ENCODE results near the gene CDH2. TPM values are rescaled to one million over a fixed set of nuclear protein-coding genes. Genes with fewer than 3 reads are reported as not detected.

Gene CDH2
- total RNA-seq, 1 experiment from 2014 or later = 14.6 TPM

DNA sequence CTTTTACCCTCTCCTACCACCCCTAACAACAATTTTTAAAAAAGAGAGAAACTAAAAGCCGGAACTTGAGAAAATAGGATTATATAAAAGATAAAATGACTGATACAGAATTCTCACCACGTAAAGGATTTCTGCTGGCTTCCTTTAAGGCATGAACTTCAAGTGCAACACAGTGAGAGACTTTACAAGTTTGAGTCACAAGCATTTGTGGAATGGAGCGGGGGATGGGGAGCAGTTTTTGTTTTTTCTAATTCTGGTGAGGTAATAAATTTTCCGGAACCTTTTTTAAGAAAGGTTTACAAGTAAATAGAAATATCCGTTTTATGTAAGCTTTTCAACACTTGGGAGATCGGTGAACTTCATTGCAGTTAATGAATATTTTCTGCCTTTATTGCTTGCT, 1.8 kb upstream of the CDH2 start:
- POLR2A ChIA-PET = interaction anchor here (0.6 to 1.6 kb wide), 3 partner anchors 8 to 1737 kb away, joined by 3 to 5 read pairs (median 3); no protein-coding TSS in a partner anchor
- DNase-seq (ENCODE audit: unreplicated experiment) = peak; percentile 16
- Mint-ChIP-seq H3K4me3 (ENCODE audit: unreplicated experiment) (no peak overlapping the region), H3K27me3 (ENCODE audit: insufficient read depth, unreplicated experiment) (no peaks in the 10 kb centered on the region), H3K9me3 (ENCODE audit: unreplicated experiment) (no peaks in the 10 kb centered on the region), H3K27ac (ENCODE audit: low read depth, unreplicated experiment) (no peak overlapping the region), H3K4me1 (ENCODE audit: insufficient read depth, unreplicated experiment) (peaks cover 10% of the 10 kb centered on the region), H3K36me3 (ENCODE audit: insufficient read depth, unreplicated experiment) (no peaks in the 10 kb centered on the region)
- TF ChIP-seq, protein P1, sequence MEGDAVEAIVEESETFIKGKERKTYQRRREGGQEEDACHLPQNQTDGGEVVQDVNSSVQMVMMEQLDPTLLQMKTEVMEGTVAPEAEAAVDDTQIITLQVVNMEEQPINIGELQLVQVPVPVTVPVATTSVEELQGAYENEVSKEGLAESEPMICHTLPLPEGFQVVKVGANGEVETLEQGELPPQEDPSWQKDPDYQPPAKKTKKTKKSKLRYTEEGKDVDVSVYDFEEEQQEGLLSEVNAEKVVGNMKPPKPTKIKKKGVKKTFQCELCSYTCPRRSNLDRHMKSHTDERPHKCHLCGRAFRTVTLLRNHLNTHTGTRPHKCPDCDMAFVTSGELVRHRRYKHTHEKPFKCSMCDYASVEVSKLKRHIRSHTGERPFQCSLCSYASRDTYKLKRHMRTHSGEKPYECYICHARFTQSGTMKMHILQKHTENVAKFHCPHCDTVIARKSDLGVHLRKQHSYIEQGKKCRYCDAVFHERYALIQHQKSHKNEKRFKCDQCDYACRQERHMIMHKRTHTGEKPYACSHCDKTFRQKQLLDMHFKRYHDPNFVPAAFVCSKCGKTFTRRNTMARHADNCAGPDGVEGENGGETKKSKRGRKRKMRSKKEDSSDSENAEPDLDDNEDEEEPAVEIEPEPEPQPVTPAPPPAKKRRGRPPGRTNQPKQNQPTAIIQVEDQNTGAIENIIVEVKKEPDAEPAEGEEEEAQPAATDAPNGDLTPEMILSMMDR (IDR thresholded peaks at IDR 0.05; ENCODE audit: unreplicated experiment) = no peak
- intact Hi-C loops (cut with micrococcal nuclease) = no loop called here
- CTCF ChIA-PET = interaction anchor here (0.6 kb wide), 1 partner anchor 335 kb away, joined by 3 read pairs; no protein-coding TSS in a partner anchor
- no TSS peak for BruUV-seq (replicated peaks)

DNA sequence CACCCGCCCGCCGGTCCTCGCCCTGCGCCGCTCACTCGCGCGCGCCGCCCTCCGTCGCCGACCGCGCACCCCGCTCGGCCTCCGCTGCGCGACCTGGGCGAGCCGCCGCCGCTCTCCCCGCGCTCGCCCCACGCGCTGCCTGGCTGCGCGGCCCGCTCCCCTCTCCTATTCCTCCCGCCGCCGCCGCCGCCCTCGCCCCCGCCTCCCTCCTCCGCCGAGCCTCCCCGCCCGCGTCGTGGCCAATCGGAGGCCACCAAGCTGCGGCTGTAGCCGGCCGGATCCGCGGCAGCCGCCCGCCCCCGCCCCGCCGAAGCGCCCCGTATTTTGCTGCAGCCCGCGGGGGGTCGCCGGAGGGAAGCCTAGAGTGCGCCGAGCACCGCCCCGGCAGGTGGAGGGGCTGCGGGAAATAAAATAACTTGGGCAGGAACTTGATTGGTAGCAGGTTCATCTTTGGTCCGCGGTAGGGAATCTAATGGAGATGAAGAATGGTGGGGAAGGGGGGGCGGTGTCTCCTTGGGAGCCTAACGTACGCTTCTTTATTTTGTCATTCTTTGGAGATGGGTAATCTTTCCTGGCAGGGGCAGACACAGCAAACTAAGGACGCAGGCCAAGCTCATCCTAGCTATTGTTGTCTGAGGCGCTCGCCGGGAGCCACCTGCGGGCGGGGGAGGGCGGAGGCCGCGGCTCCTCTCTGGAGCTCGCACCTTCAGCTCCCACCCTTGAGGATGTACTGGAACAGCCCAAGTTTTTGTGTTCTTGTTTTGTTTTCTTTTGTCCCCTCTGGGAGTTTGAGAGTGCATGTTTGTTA, 1.1 kb upstream of the CDH2 start:
- BruUV-seq (replicated peaks) = no TSS peak
- H3K36me3 Mint-ChIP-seq (ENCODE audit: insufficient read depth, unreplicated experiment) = no peaks in the 10 kb centered on the region
- no peak overlapping the region for H3K27ac Mint-ChIP-seq (ENCODE audit: low read depth, unreplicated experiment)
- POLR2A ChIA-PET = interaction anchor here (1.1 to 1.6 kb wide), 3 partner anchors 9 to 167 kb away, joined by 3 to 5 read pairs (median 3); no protein-coding TSS in a partner anchor
- intact Hi-C loops (cut with micrococcal nuclease) = loop anchor here (2.0 kb wide), 1 partner anchor 63 kb away; no protein-coding TSS in a partner anchor
- H3K4me3 Mint-ChIP-seq (ENCODE audit: unreplicated experiment) = peak overlapping the region; percentile 84
- peak; percentile 58 for DNase-seq (ENCODE audit: unreplicated experiment)
- TF ChIP-seq, protein P1 (IDR thresholded peaks at IDR 0.05; ENCODE audit: unreplicated experiment) = no peak
- CTCF ChIA-PET = interaction anchor here (0.7 to 1.7 kb wide), 3 partner anchors 127 to 573 kb away, joined by 3 to 5 read pairs (median 3); no protein-coding TSS in a partner anchor
- H3K9me3 Mint-ChIP-seq (ENCODE audit: unreplicated experiment) = no peaks in the 10 kb centered on the region
- peaks cover 6% of the 10 kb centered on the region for H3K4me1 Mint-ChIP-seq (ENCODE audit: insufficient read depth, unreplicated experiment)
- H3K27me3 Mint-ChIP-seq (ENCODE audit: insufficient read depth, unreplicated experiment) = no peaks in the 10 kb centered on the region

DNA sequence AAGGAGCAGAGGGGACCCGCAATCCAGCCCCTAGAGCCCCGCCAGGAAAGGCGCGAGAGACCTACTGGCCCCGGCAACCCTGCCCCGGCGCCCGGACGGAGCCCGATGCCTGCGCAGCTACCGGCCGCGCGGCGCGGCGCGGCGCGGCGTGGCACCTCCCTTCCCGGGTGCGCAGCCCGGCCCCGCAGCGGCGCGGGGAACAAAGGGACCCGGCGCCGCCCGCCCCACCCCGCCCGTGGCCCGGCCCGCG, 307 bp downstream of the CDH2 start:
- peak overlapping the region; percentile 84 for H3K4me3 Mint-ChIP-seq (ENCODE audit: unreplicated experiment)
- H3K36me3 Mint-ChIP-seq (ENCODE audit: insufficient read depth, unreplicated experiment) = no peaks in the 10 kb centered on the region
- CTCF ChIA-PET = interaction anchor here (0.6 to 1.7 kb wide), 4 partner anchors 96 to 662 kb away, joined by 3 to 5 read pairs (median 3); no protein-coding TSS in a partner anchor
- intact Hi-C loops (cut with micrococcal nuclease) = loop anchor here (2.0 kb wide), 1 partner anchor 62 kb away; no protein-coding TSS in a partner anchor
- BruUV-seq (replicated peaks) = no TSS peak
- H3K9me3 Mint-ChIP-seq (ENCODE audit: unreplicated experiment) = no peaks in the 10 kb centered on the region
- TF ChIP-seq, protein P1 (IDR thresholded peaks at IDR 0.05; ENCODE audit: unreplicated experiment) = no peak
- H3K4me1 Mint-ChIP-seq (ENCODE audit: insufficient read depth, unreplicated experiment) = peaks cover 6% of the 10 kb centered on the region
- no peak for DNase-seq (ENCODE audit: unreplicated experiment)
- H3K27me3 Mint-ChIP-seq (ENCODE audit: insufficient read depth, unreplicated experiment) = no peaks in the 10 kb centered on the region
- H3K27ac Mint-ChIP-seq (ENCODE audit: low read depth, unreplicated experiment) = peak overlapping the region; percentile 10
- POLR2A ChIA-PET = interaction anchor here (0.9 kb wide), 1 partner anchor 69 kb away, joined by 4 read pairs; no protein-coding TSS in a partner anchor

DNA sequence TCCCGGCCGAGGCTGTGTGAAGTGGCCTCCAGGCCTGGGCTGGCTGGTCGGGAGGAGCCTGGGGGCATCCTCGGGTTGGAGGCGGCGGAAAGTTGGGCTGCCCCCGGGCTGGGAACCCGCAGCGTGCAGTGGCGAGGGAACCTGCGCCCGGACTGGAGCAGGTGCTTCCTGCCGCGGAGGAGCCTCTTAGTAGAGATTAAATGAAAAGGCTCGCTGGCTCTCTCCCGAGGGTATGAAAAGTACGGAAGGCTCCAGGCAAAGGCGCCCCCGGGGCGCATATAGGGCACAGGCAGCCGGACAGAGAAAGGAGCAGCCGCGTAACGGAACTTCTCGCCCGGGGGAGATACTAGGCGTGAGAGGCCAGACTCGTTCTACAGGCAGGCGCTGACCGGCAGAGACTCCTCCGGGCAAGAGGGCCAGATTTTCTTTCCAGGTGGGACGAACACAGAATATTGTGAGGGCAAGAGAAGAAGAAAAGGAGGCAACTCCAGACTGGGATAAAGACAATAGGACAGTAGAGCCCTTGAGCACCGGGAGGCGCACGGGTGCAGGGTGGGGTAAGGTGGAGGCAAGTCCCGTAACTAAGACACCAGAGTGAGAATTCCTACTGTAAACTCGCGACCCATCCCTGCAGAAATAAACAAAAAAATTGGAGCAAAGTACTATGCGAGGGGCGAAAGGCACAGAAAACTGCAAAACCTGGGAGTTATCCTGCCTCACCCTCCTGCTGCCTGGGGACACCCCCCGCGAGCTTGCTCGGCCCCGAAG, 816 bp downstream of the CDH2 start:
- DNase-seq (ENCODE audit: unreplicated experiment) = peak; percentile 38
- ChIA-PET POLR2A (no interaction called here), CTCF (interaction anchor here (0.5 to 1.2 kb wide), 3 partner anchors 72 to 567 kb away, joined by 3 read pairs; no protein-coding TSS in a partner anchor)
- H3K9me3 Mint-ChIP-seq (ENCODE audit: unreplicated experiment) = no peaks in the 10 kb centered on the region
- BruUV-seq (replicated peaks) = no TSS peak
- H3K27me3 Mint-ChIP-seq (ENCODE audit: insufficient read depth, unreplicated experiment) = no peaks in the 10 kb centered on the region
- peak overlapping the region; percentile 10 for H3K27ac Mint-ChIP-seq (ENCODE audit: low read depth, unreplicated experiment)
- peak overlapping the region; percentile 84 for H3K4me3 Mint-ChIP-seq (ENCODE audit: unreplicated experiment)
- TF ChIP-seq, protein P1 (IDR thresholded peaks at IDR 0.05; ENCODE audit: unreplicated experiment) = no peak
- intact Hi-C loops (cut with micrococcal nuclease) = loop anchor here (2.0 kb wide), 1 partner anchor 61 kb away; no protein-coding TSS in a partner anchor
- peaks cover 6% of the 10 kb centered on the region for H3K4me1 Mint-ChIP-seq (ENCODE audit: insufficient read depth, unreplicated experiment)
- H3K36me3 Mint-ChIP-seq (ENCODE audit: insufficient read depth, unreplicated experiment) = no peaks in the 10 kb centered on the region

Measured in MCF 10A (cell line).